GM18861 (cell line): ENCODE data around the gene KRT84.

Source experiments
- ATAC-seq: cut with Tn5 transposase; IDR thresholded peaks from one replicate; pipeline ENCODE4 v1.9.1; 2021; ENCODE audit not compliant: unreplicated experiment

The KRT84 gene

GRCh38 chr12:52385226-52385702, at the start of gene KRT84:
TSS of gene KRT84 (minus strand) at chr12:52385652. CDS start at chr12:52385585, 67 bp downstream.
- no peak for ATAC-seq

- ATAC-seq: no peak
Measured at GRCh38 chr12:52434760-52435530, 49.5 kb upstream of the KRT84 start.

- no peak for ATAC-seq
Measured at GRCh38 chr12:52434081-52434733, 48.8 kb upstream of the KRT84 start, which contains the start of gene KRT75. TSS of gene KRT75 (minus strand) at chr12:52434371. CDS start at chr12:52434304, 67 bp downstream.

GRCh38 chr12:52433501-52434080, 48.1 kb upstream of the KRT84 start:
- ATAC-seq: no peak

- no peak for ATAC-seq
Measured at GRCh38 chr12:52432559-52433207, 47.2 kb upstream of the KRT84 start.

GRCh38 chr12:52428121-52428520, 42.7 kb upstream of the KRT84 start:
- no peak for ATAC-seq

GRCh38 chr12:52427083-52427482, 41.6 kb upstream of the KRT84 start:
- ATAC-seq: no peak

- no peak for ATAC-seq
Measured at GRCh38 chr12:52426034-52426433, 40.6 kb upstream of the KRT84 start.

GRCh38 chr12:52425466-52425865, 40.0 kb upstream of the KRT84 start:
- no peak for ATAC-seq

GRCh38 chr12:52423661-52424500, 38.4 kb upstream of the KRT84 start:
- no peak for ATAC-seq

- ATAC-seq: no peak
Measured at GRCh38 chr12:52423035-52423434, 37.6 kb upstream of the KRT84 start.

GRCh38 chr12:52419656-52420055, 34.2 kb upstream of the KRT84 start:
- ATAC-seq: no peak

- ATAC-seq: no peak
Measured at GRCh38 chr12:52418576-52419110, 33.2 kb upstream of the KRT84 start.

GRCh38 chr12:52417740-52418139, 32.3 kb upstream of the KRT84 start:
- no peak for ATAC-seq

- no peak for ATAC-seq
Measured at GRCh38 chr12:52416795-52417194, 31.3 kb upstream of the KRT84 start.

- ATAC-seq: no peak
Measured at GRCh38 chr12:52415870-52416750, 30.7 kb upstream of the KRT84 start.

GRCh38 chr12:52414936-52415335, 29.5 kb upstream of the KRT84 start:
- no peak for ATAC-seq

GRCh38 chr12:52413782-52414345, 28.4 kb upstream of the KRT84 start:
- no peak for ATAC-seq

- ATAC-seq: no peak
Measured at GRCh38 chr12:52413202-52413601, 27.8 kb upstream of the KRT84 start.
